Omental fat pad (tissue), 4 donors: ENCODE data around the gene ACO1. TPM values are rescaled to one million over a fixed set of nuclear protein-coding genes. Genes with fewer than 3 reads are reported as not detected.

ENCODE experiments used
- ATAC-seq: fragments of 150-250 bp; one replicate; pipeline ENCODE4 v1.9.1; 2016; ENCODE audit warnings: mild to moderate bottlenecking, moderate library complexity; ENCODE audit not compliant: low FRiP score
- DNase-seq: peaks from one replicate; pipeline ENCODE4 v3.0.0-alpha.2; 2019; ENCODE audit warnings: low spot score
- total RNA-seq, 4 donors: library from RNA; depleted of rRNA; stranded (reverse); fragments of >200 nt; gene quantifications; one replicate each; pipeline ENCODE4 v1.1.0, GENCODE V29; 2016
- TF ChIP-seq, protein P1 (sequence below), 3 donors: fragments of 450-650 bp; IDR thresholded peaks; one replicate each; pipeline ENCODE4 v1.5.1; 2016 to 2017; ENCODE audit warnings: antibody characterized with exemption in 3 of 3, mild to moderate bottlenecking in 3 of 3, moderate library complexity in 2 of 3

The ACO1 gene
- total RNA-seq, 4 donors from 2014 or later = 69.8 to 266 (median 165) TPM

DNA sequence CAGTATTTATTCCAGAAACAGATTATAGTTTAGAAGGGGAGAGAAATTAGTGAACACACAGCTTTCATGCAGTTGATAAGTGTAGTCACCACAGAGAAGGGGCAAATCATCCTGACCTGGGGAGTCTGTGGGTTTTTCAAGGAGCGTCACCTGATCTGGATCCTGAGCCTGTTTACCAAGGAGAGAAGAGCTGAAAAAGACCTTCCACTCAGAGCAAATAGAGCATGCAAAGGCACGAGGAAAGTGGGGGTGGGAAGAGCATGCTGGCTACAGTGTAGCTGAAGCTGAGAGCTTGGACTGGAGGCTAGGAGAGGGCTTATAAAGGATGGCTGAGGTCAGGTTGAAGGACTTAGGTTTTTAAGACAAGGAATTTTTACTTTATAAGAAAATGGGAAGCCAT is 30.4 kb downstream of the ACO1 start:
- TF ChIP-seq, protein P1, sequence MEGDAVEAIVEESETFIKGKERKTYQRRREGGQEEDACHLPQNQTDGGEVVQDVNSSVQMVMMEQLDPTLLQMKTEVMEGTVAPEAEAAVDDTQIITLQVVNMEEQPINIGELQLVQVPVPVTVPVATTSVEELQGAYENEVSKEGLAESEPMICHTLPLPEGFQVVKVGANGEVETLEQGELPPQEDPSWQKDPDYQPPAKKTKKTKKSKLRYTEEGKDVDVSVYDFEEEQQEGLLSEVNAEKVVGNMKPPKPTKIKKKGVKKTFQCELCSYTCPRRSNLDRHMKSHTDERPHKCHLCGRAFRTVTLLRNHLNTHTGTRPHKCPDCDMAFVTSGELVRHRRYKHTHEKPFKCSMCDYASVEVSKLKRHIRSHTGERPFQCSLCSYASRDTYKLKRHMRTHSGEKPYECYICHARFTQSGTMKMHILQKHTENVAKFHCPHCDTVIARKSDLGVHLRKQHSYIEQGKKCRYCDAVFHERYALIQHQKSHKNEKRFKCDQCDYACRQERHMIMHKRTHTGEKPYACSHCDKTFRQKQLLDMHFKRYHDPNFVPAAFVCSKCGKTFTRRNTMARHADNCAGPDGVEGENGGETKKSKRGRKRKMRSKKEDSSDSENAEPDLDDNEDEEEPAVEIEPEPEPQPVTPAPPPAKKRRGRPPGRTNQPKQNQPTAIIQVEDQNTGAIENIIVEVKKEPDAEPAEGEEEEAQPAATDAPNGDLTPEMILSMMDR (IDR thresholded peaks at IDR 0.05) = no peak
- ATAC-seq (no peak), DNase-seq (no peak)

GRCh38 chr9:32419921-32420320 is 35.5 kb downstream of the ACO1 start:
- ATAC-seq (no peak), DNase-seq (no peak)
- TF ChIP-seq, protein P1 (IDR thresholded peaks at IDR 0.05) = no peak

DNA sequence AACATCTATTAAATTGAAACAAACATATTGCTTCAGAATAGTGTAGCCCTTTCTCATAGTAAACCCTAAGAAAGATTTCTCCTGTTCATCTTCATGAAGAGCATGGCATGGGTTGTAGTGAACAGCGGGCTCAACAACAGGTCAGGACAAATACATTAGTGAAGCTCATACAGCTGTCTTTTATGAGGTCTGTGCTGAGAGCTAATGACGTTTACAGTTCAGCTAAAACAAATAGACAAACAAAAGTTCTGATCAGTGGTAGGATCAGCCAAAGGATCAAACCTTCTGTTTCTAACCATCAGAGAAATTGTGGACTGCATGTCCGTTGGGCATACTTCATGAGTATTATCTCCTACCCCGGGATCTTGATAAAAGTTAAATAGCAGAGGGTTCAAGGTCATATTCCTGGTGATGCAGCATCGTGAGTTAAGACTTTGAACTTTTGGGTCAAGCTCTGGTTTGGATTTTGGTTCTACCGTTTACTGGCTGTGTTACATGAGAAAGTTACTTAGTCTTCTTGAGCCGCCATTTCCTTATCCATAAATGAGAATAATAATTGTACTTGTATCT is 37.9 kb downstream of the ACO1 start:
- ATAC-seq = no peak

GRCh38 chr9:32423371-32423770 is 38.9 kb downstream of the ACO1 start:
- no peak for DNase-seq
- TF ChIP-seq, protein P1 (IDR thresholded peaks at IDR 0.05) = no peak
- ATAC-seq = no peak

More for the DNA sequence above, 37.9 kb downstream of the ACO1 start:
- DNase-seq = no peak
- TF ChIP-seq, protein P1 (IDR thresholded peaks at IDR 0.05) = no peak

DNA sequence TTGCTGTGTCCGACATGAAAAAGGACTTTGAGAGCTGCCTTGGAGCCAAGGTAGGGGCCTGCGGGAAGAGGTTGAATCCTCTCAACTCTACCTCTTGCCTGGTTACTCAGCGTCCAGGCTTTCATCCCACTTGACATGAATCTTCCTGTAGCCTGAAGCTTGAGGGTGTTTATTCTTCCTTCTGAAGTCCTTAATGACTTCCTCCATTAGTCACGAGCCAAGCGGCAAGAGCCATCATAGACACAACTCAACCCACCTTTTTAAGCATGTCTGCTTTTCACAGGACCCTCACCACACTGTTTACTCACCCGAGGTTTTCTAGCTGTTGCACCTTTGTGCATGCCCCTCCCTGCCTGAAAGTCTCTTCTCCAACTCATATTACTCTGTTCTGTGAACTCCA is 40.2 kb downstream of the ACO1 start:
- TF ChIP-seq, protein P1 (IDR thresholded peaks at IDR 0.05) = no peak
- no peak for ATAC-seq
- no peak for DNase-seq

DNA sequence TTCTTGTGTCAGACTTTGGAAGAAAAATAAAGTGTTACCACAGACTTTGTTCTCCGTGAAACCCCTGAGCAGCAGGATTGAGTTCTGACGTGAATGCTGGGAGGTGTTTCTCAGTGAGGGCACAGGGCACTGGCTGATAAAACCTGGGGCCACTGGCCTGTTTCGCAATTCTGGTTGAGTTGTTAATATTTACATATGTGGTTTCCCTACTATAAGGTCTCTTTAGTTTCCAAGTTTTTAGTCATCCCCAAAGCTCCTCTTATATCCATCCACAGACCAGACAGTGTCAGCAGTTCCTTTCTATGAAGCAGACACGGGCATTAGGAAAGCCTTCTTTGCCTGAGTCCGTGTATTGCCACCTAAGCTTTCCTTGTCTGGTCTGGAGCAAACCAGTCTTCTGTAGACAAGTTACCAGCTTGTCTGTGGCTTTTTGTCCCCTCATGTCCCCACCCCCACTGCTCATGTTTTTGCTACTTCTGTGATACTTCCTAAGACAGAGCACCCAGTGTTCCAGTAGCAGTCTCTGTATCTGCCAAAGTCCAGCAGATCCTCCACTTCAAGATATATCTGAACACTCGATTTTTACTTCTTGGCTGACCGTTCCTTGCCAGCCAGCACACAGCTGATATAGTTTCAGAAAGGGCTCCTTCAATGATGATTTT is 42.0 kb downstream of the ACO1 start:
- ATAC-seq = peak; percentile 80
- TF ChIP-seq, protein P1 (IDR thresholded peaks at IDR 0.05) = no peak
- no peak for DNase-seq
